Adrenal gland (tissue), 12 donors: Measurements from ENCODE around the gene DDAH2. TPM values are rescaled to one million over a fixed set of nuclear protein-coding genes. Genes with fewer than 3 reads are reported as not detected.

Experiments
- DNase-seq, 7 donors: peaks; one replicate each; pipeline ENCODE4 v3.0.0-alpha.2; 2019 to 2020
- H3K27ac ChIP-seq, 5 donors: fragments of 200-600 bp; sonication (generic) in 4 of 5; 1 replicate in 3 of 5; 2 replicates in 2 of 5; pipeline versions ENCODE4 v1.5.1 to v1.8.0; 2016 to 2020; ENCODE audit warnings: mild to moderate bottlenecking in 1 of 5
- H3K27me3 ChIP-seq: fragments of 200-600 bp; 2 replicates; pipeline ENCODE4 v1.8.0; 2021
- H3K36me3 ChIP-seq, 2 donors: fragments of 200-600 bp; replicated peaks in 1 of 2; 1 replicate in 1 of 2; 2 replicates in 1 of 2; pipeline versions ENCODE4 v1.5.1 to v1.8.0; 2018 to 2022
- H3K4me1 ChIP-seq, 2 donors: fragments of 200-600 bp; replicated peaks in 1 of 2; 1 replicate in 1 of 2; 2 replicates in 1 of 2; pipeline versions ENCODE4 v1.5.1 to v1.8.0; 2018 to 2021
- H3K4me3 ChIP-seq, 4 donors: fragments of 200-600 bp; sonication (generic) in 3 of 4; one replicate each; pipeline ENCODE4 v1.5.1; 2016 to 2018
- H3K9me3 ChIP-seq, 3 donors: fragments of 200-600 bp; sonication (generic) in 1 of 3; replicated peaks in 1 of 3; 1 replicate in 2 of 3; 2 replicates in 1 of 3; pipeline versions ENCODE4 v1.5.1 to v1.8.0; 2016 to 2021
- POLR2A ChIP-seq, 2 donors: fragments of 450-650 bp; IDR thresholded peaks; one replicate each; pipeline ENCODE4 v1.6.1; 2017; ENCODE audit warnings: antibody characterized with exemption in 2 of 2, mild to moderate bottlenecking in 2 of 2, moderate library complexity in 1 of 2
- WGBS, 4 donors: extraction: QIAGEN DNeasy Blood & Tissue Kit in 2 of 4; methylation state at CpG; one replicate each; pipeline versions ENCODE4 v1.1.5 to v1.1.7; 2013 to 2017; 5-methylcytosine and 5-hydroxymethylcytosine counted together
- intact Hi-C, 2 donors: fragments of 100-400 bp; cut with DNase I; formaldehyde crosslinking; loops; one replicate each; pipeline versions ENCODE4 v1.14.1 to v1.15.0; 2022 to 2023
- polyA plus RNA-seq, 3 donors: library from polyadenylated mRNA; stranded (reverse); fragments of 200-250 nt in 2 of 3; fragments of 350-450 nt in 1 of 3; fragmentation: Illumina TruSeq in 1 of 3; extraction: RNeasy Lipid Tissue Mini Kit (QIAGEN cat#74804) in 1 of 3; gene quantifications; one replicate each; pipeline ENCODE4 v1.2.3, GENCODE V29; 2013 to 2014
- total RNA-seq, 9 donors: library from RNA; depleted of rRNA in 4 of 9; stranded (reverse); fragments of >200 nt in 4 of 9; fragments of 120-200 nt in 1 of 9; fragmentation: NEBNext Ultra II Directional in 1 of 9; extraction: Animal tissue kit (Norgen Biotek cat#: 25700) in 1 of 9; gene quantifications; one replicate each; pipeline versions ENCODE4 v1.1.0 to v1.2.4, GENCODE V29; 2013 to 2023
- TF ChIP-seq, protein P1 (sequence below), 6 experiments: fragments of 450-650 bp in 4 of 6; fragments of 200-600 bp in 2 of 6; sonication (generic) in 1 of 6; IDR thresholded peaks; 1 replicate in 5 of 6; 2 replicates in 1 of 6; pipeline versions ENCODE4 v1.5.1 to v1.8.0; 2016 to 2021; ENCODE audit warnings: antibody characterized with exemption in 6 of 6, mild to moderate bottlenecking in 2 of 6, moderate library complexity in 1 of 6
- donor health status: healthy with polysubstance abuse.
- donor health status: Bipolar disorder and iron deficiency.
- donor health status: DM: yes; HTN: yes; CAD: no.
- donor health status: DM: no; HTN: no; CAD: no.
- donor health status: DM: no; HTN: no; CAD: no.
- donor health status: DM: yes; HTN: yes; CAD: no.

DDAH2 gene
- total and polyA plus RNA-seq, 12 donors: 6.4 to 202 (median 33.1) TPM

DNA sequence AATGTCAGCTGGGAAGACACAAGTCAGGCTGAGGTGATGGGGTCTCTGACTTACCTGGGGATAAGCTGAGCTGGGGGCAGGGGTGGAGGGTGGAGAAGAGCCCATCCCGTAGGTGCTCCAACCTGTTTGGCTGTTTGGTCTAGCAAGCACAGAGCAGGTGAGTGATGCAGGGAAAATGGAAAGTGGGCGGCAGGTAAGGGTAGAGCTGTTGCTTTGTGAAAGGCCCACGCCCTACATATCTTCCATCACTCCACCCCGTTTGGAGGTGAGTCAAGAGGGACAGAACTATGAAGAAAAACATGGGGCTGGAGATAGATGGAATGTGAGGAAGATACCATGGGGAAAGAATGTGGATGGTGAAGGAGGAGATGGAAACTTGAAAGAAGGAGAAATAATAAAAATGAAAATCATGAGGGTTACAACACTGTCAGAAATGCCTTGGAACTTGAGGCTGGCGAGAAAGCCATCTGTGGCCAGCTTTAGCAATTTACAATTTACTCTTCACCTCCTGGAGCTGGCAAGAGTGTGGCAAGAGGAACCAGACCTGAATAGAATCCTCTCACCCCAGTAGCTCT, 8.8 kb downstream of the DDAH2 start:
- intact Hi-C loops: no loop called here
- WGBS, 4 donors: 84 to 92% (median 87%) methylated on average over 5 of the region's 5 CpGs
- TF ChIP-seq, protein P1, sequence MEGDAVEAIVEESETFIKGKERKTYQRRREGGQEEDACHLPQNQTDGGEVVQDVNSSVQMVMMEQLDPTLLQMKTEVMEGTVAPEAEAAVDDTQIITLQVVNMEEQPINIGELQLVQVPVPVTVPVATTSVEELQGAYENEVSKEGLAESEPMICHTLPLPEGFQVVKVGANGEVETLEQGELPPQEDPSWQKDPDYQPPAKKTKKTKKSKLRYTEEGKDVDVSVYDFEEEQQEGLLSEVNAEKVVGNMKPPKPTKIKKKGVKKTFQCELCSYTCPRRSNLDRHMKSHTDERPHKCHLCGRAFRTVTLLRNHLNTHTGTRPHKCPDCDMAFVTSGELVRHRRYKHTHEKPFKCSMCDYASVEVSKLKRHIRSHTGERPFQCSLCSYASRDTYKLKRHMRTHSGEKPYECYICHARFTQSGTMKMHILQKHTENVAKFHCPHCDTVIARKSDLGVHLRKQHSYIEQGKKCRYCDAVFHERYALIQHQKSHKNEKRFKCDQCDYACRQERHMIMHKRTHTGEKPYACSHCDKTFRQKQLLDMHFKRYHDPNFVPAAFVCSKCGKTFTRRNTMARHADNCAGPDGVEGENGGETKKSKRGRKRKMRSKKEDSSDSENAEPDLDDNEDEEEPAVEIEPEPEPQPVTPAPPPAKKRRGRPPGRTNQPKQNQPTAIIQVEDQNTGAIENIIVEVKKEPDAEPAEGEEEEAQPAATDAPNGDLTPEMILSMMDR (IDR thresholded peaks at IDR 0.05): no peak
- H3K27me3 ChIP-seq: no peaks in the 10 kb centered on the region
- H3K4me3 ChIP-seq: no peak overlapping the region
- H3K4me1 ChIP-seq: no peaks in the 10 kb centered on the region
- H3K9me3 ChIP-seq: no peaks in the 10 kb centered on the region
- no peak overlapping the region for H3K27ac ChIP-seq
- H3K36me3 ChIP-seq: no peaks in the 10 kb centered on the region
- no peak for DNase-seq

DNA sequence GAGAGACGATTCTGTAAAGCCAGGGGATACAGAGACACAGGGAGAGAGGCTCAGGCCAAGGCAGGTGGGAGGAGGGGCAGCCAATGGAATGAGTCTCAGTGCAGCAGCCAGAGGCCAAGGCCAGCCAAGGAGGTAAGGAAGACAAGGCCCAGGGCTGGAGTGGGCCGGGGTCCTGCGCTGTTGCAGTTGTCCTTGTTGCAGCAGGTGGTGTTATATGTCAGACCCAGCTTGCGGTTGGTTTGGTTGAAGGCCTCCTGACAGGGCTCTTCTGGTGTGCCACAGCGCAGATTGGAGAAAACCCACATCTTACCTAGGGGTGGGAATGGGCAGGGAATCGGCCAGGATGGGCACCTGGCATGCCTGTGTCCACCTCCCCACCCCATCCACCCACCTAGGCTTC, 10.1 kb downstream of the DDAH2 start:
- no peaks in the 10 kb centered on the region for H3K9me3 ChIP-seq
- H3K27me3 ChIP-seq: no peaks in the 10 kb centered on the region
- no peak overlapping the region for H3K4me3 ChIP-seq
- no peak for DNase-seq
- no peaks in the 10 kb centered on the region for H3K4me1 ChIP-seq
- H3K36me3 ChIP-seq: no peaks in the 10 kb centered on the region
- WGBS, 4 donors: 77 to 81% (median 80%) methylated on average over 4 to 6 of the region's 6 CpGs
- H3K27ac ChIP-seq: no peak overlapping the region
- intact Hi-C loops: no loop called here
- no peak for TF ChIP-seq POLR2A (IDR thresholded peaks at IDR 0.05)
- TF ChIP-seq, protein P1 (IDR thresholded peaks at IDR 0.05): no peak

DNA sequence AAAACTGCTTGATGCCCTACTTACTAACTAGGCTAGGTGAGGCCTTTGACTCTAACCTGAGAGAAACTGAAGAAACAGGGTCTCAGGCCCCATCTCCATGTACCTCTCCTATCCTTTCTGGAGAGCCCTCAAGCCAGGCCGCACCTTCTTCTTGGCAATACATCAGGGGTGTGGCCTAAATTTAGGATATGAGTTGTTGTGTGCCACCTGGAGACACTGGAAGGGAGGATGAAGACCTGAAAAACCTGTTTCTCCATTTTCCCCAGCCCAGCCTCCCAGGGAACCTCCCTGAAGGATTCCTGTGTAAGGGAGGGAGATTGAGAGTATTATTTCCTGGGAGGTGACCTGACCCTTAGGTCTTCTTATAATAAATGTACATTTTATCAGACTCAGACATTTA, 10.8 kb downstream of the DDAH2 start:
- Histone ChIP-seq H3K4me3 (no peak overlapping the region), H3K27me3 (no peaks in the 10 kb centered on the region), H3K9me3 (no peaks in the 10 kb centered on the region), H3K27ac (no peak overlapping the region), H3K4me1 (no peaks in the 10 kb centered on the region), H3K36me3 (no peaks in the 10 kb centered on the region)
- TF ChIP-seq, protein P1 (IDR thresholded peaks at IDR 0.05): no peak
- TF ChIP-seq POLR2A (IDR thresholded peaks at IDR 0.05): no peak
- DNase-seq: no peak
- 75 to 86% (median 85%) methylated on average over 1 of the region's 1 CpG for WGBS, 4 donors
- intact Hi-C loops: no loop called here

DNA sequence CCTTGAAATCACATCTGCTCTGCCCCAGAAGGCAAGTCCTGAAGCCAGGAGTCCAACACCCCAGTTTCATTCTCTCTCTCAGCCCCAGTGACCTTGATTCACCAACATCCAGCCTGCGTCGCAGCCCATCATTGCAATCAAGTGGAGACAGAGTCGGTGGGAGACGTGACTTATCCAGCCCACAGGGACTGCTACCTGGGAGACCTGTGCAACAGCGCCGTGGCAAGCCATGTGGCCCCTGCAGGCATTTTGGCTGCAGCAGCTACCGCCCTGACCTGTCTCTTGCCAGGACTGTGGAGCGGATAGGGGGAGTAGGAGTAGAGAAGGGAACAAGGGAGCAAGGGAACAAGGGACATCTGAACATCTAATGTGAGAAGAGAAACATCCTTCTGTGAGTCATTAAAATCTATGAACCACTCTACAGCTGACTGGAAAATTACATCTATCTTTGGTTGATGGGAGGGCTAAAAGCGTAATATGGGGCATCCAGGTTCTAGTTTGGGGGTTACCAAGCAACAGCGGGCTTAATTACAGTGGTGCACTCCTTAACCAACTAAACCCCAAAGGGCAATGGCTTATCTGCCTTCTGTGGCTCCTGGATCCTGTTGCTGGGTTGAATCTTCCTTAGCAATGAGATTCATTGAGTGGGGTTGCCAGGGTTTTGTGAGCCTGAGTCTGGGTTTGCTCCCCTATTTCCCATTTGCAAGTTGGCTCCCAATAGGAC, 11.4 kb downstream of the DDAH2 start:
- no peak overlapping the region for H3K27ac ChIP-seq
- no peak for DNase-seq
- no peaks in the 10 kb centered on the region for H3K4me1 ChIP-seq
- intact Hi-C loops: no loop called here
- H3K36me3 ChIP-seq: no peaks in the 10 kb centered on the region
- no peak overlapping the region for H3K4me3 ChIP-seq
- H3K9me3 ChIP-seq: no peaks in the 10 kb centered on the region
- 56 to 75% (median 72%) methylated on average over 10 of the region's 10 CpGs for WGBS, 4 donors
- H3K27me3 ChIP-seq: no peaks in the 10 kb centered on the region
- no peak for TF ChIP-seq POLR2A (IDR thresholded peaks at IDR 0.05)
- TF ChIP-seq, protein P1 (IDR thresholded peaks at IDR 0.05): no peak
